Medulla oblongata (tissue), 1 donor: ENCODE data around the gene INPP5A.
A peak's percentile ranks its signal among the peaks of the same experiment; 100 is the strongest.

Experiments
- DNase-seq: peaks from one replicate; pipeline ENCODE4 v3.0.0-alpha.2; 2015; ENCODE audit errors: extremely low spot score

Gene INPP5A

GRCh38 chr10:132740588-132740987 lies 203.0 kb downstream of the INPP5A start:
- DNase-seq, result no peak

DNA sequence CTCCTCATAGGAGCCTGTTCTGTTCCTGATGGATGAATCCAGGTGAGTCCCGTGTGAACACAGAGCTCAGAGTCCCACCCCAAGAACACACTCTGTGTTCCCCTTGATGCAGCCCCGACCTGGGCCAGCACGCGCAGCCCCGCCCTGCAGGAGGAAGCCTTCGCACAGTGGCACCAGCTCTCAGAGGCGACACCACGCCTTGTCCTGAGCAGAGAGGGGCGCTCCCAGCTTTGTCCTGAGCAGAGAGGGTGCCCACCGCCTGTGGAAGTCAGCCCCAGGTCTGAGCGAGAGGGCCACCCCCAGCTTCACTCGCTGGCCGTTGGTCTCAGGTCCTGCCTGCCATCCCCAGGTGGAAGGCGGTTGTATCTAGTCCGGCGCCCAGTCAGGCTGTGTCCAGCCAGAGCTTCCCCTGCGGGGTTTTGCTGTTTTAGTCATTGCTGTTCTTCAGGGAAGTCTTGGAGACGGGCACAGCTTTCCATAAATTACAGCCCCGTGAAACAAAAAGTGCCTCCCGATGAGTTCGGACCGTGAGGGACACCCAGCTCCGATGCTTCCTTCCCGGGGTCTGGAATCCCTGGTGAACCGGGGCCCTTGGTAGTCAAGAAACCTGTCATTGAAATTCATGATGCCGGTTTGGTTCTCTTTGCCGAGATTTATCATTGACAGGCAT lies 204.7 kb downstream of the INPP5A start:
- DNase-seq, result no peak

GRCh38 chr10:132742837-132743194 lies 205.2 kb downstream of the INPP5A start:
- no peak for DNase-seq

DNA sequence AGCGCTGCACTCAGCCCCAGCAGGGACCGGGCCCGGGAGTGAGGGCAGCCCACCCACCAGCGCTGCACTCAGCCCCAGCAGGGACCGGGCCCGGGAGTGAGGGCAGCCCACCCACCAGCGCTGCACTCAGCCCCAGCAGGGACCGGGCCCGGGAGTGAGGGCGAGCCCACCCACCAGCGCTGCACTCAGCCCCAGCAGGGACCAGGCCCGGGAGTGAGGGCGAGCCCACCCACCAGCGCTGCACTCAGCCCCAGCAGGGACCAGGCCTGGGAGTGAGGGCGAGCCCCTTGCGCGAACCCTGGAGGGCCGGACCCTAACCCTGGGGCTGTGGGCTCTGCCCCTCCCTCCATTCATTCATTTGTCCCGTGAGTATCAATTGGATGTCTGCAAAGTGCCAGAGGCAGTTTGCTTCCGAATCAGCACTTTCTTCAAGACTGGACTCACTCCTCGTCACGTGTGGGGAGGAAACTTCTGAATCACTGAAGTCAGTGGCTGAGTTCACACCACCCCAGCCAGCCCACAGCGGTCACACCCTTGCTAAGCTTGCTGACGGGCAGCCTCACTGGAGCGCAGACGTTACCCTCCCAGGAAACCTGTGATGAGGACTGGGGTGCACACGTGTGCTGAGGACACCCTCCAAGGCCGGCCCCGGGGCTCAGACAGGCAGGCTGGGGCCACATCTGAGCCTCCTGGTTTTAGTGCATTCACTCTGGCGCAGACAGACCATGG lies 205.8 kb downstream of the INPP5A start:
- peak; percentile 21 for DNase-seq

GRCh38 chr10:132743925-132744490 lies 206.4 kb downstream of the INPP5A start:
- no peak for DNase-seq

DNA sequence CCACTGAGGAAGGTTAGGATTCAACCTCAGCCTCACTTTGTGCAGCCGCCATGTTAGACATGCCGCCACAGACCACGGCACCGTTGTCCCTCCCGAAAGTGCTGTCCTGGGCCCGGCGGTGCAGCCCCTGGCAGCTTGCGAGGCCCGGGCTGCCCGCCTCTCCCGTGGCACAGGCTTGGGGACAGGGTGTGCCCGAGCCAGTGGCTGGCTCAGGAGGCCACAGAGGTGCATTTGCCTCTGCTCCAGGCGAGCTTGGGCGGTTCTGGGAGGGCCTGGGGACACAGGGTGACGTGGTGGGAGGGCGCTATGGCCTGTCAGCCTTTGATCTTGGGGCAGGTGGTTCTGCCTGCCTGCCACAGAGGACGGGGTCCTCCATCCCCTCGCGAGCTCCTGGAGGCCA lies 207.3 kb downstream of the INPP5A start:
- DNase-seq, result no peak

DNA sequence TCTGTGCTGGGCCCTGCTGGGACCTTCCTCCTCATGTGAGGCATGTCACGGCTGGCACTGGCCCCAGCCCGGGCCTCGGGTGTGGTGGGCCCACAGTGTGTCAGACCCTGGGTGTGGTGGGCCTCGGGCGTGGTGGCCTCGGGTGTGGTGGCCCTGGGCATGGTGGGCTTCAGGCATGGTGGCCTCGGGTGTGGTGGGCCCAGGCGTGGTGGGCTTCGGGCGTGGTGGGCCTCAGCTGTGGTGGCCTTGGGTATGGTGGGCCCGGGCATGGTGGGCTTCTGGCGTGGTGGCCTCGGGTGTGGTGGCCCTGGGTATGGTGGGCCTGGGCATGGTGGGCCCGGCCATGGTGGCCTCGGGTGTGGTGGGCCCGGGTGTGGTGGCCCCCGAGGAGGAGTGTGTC lies 207.9 kb downstream of the INPP5A start:
- no peak for DNase-seq

DNA sequence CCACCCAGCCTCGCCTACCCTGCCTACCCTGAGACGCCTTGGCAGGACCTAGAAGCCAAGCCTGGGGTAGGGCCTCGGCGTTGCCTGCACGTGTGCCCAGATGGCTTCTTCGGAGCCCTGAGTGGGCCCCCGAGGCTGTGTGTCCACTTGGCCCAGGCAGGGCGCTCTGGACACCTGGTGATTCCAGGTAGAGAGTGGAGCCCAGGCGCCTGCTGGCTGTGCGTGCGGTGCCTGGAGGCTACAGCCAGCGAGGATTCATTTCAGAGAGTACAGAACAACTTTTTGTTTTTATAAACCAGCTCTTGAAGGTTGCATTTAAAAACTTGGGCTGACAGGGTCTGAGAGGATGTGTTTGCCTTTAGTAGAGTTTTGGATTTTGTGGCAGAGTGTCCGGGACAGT lies 208.4 kb downstream of the INPP5A start:
- DNase-seq, result no peak

DNA sequence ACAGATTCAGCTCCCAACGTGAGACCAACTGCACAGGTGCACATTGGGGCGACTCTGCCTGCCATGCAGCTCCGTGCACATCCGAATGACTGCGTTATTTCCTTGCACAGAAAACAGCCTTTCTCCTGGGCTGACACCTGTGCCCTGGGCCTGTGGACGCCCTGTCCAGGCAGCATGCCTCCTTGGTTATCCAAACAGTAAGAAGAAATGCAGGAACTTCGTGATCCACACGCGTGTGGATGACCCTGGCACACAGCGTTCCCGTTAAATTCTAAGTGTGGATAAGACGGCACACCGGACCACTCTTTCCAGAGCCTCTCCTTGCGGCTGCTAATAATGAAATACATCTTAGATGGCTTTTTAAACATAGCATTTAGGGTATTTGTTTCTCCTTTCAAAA lies 208.8 kb downstream of the INPP5A start:
- DNase-seq, result no peak

GRCh38 chr10:132746801-132747625 lies 209.4 kb downstream of the INPP5A start:
- peak; percentile 56 for DNase-seq

DNA sequence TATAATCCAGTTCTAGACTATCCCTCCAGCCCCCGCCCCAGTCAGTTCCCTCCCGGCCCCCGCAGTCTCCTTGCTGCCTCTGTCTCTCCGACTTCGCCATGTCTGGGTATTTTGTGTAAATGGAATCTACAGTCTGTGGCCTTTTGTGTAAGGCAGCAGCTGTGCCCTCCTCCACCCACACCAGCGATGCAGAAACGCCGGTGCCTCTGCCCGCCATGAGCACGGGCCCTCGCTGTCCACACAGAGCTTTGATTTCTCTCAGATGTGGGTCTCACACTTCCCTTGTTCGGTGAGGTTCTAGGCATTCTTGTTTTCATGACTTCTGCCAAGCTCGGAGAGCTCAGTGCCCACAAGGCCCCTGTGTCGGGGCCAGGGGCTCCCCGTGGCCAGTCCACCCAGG lies 210.5 kb downstream of the INPP5A start:
- DNase-seq, result no peak

DNA sequence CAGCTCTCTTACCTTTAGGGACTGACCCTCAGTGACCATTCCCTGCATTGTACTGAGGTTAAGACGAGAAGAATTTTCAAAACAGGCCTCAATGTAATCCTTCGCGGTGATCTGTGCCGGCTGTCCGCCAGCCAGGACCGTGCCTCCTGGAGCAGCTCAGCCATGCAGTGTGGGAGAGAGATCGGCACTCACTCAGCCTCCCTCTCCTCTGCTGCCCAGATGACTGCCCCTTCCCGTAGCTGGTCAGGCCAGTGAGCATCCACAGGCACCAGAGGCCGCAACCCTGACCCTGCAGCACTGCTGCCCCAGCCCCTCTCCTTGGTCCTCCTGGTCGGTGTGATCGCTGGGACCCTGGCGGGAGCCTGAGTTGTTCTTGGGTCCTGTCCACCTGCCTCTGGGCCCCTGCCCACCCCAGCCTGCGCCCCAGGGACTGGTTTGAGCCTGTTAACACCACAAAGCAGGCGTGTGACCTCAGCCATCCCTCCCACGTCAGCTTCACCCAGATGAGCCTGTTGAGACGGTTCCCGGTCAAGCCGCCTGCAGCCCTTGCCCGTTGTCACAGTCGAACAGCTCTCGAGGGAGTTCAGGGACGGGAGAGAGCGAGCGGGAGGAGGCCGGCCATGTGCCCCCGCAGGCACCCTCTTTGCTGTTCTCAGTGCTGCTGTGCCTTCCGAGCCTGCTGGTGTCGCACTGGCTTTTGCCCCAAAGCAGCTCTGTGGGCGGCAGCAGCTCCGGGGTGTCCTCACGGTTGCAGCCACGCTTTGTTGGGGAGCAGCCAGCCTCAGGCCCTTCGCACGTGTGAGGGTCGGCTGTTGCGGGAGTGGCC lies 211.2 kb downstream of the INPP5A start:
- DNase-seq, result no peak

- DNase-seq, result no peak
Observed at GRCh38 chr10:132749371-132749795, 211.8 kb downstream of the INPP5A start.

GRCh38 chr10:132750936-132751335 lies 213.3 kb downstream of the INPP5A start:
- no peak for DNase-seq

DNA sequence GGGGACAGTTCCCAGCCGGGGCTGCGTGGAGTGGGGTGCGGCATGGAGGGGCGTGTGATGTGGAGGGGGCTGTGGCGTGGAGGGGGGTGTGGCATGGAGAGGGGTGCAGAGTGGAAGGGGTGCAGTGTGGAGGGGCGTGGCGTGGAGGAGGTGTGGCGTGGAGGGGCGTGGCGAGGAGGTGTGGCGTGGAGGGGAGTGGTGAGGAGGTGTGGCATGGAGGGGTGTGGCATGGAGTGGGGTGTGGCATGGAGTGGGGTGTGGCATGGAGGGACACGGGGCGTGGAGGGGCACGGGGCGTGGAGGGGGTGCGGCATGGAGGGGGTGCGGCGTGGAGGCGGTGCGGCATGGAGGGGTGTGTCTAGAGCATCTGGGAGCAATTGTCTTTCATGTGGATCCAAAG lies 214.8 kb downstream of the INPP5A start:
- DNase-seq, result no peak

- no peak for DNase-seq
Observed at GRCh38 chr10:132752961-132753360, 215.4 kb downstream of the INPP5A start.

GRCh38 chr10:132753596-132753995 lies 216.0 kb downstream of the INPP5A start:
- DNase-seq, result no peak

- DNase-seq, result no peak
Observed at GRCh38 chr10:132754071-132754470, 216.5 kb downstream of the INPP5A start.

DNA sequence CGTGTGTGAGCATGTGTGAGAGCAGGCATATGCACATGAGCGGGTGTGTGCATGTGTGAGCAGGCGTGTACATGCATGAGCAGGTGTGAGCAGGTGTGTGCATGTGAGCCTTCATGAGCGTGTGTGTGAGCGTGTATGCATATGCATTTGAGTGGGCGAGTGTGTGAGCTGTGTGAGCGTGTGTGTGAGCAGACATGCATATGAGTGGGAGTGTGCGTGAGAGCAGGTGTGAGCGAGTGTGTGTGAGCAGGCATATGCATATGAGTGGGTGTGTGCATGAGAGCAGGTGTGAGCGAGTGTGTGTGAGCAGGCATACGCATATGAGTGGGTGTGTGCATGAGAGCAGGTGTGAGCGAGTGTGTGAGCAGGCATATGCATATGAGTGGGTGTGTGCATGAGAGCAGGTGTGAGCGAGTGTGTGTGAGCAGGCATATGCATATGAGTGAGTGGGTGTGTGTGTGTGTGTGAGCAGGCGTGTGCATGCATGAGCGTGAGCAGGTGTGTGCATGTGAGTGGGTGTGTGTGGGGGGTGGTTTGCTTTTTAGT lies 217.7 kb downstream of the INPP5A start:
- no peak for DNase-seq

- no peak for DNase-seq
Observed at GRCh38 chr10:132756591-132756990, 219.0 kb downstream of the INPP5A start.

- no peak for DNase-seq
Observed at GRCh38 chr10:132757171-132757570, 219.6 kb downstream of the INPP5A start.
